OCI-LY7 (cell line): ENCODE measurements around the gene ZIC2. TPM values are rescaled to one million over a fixed set of nuclear protein-coding genes. Genes with fewer than 3 reads are reported as not detected.

Source experiments
- BruUV-seq: library from RNA; stranded (reverse); fragments of 400-500 nt; replicated peaks from 2 replicates; lab custom pipeline; 2021; lab: Mats Ljungman, UMichigan
- CTCF ChIA-PET: fragments of 300-600 bp; sonication (Branson Sonifier 250); formaldehyde crosslinking; loops from one replicate; lab custom pipeline; 2022; ENCODE audit warnings: antibody characterized with exemption; ENCODE audit not compliant: unreplicated experiment; lab: Charles Lee
- POLR2A ChIA-PET: fragments of 300-600 bp; sonication (Branson Sonifier 250); formaldehyde crosslinking; loops from one replicate; lab custom pipeline; 2022; ENCODE audit warnings: antibody characterized with exemption; lab: Charles Lee
- DNase-seq: peaks from one replicate; pipeline ENCODE4 v3.0.0-alpha.2; 2015; ENCODE audit warnings: low spot score
- H2AFZ ChIP-seq: fragments of 200-600 bp; sonication (generic), shearing (Covaris generic); 2 replicates; pipeline ENCODE4 v1.6.1; 2014; ENCODE audit warnings: mild to moderate bottlenecking, antibody characterized with exemption, low read length, moderate library complexity
- H3K27ac ChIP-seq: fragments of 200-600 bp; sonication (generic); 2 replicates; pipeline ENCODE4 v1.5.1; 2014; ENCODE audit warnings: mixed run types, low read depth, mild to moderate bottlenecking, moderate library complexity, low read length, inconsistent platforms; ENCODE audit not compliant: poor library complexity, severe bottlenecking
- H3K36me3 ChIP-seq: fragments of 200-600 bp; sonication (generic); 2 replicates; pipeline ENCODE4 v1.6.1; 2014; ENCODE audit warnings: mild to moderate bottlenecking, antibody characterized with exemption, low read length, moderate library complexity, mixed read lengths; ENCODE audit not compliant: insufficient read depth
- H3K4me1 ChIP-seq: fragments of 200-600 bp; sonication (generic); 2 replicates; pipeline ENCODE4 v1.5.1; 2014; ENCODE audit warnings: mild to moderate bottlenecking, low read length; ENCODE audit not compliant: insufficient read depth, poor library complexity, severe bottlenecking
- H3K4me2 ChIP-seq: fragments of 200-600 bp; sonication (generic); 2 replicates; pipeline ENCODE4 v1.6.1; 2014; ENCODE audit warnings: mild to moderate bottlenecking, low read length
- H3K4me3 ChIP-seq: fragments of 200-600 bp; sonication (generic); 2 replicates; pipeline ENCODE4 v1.5.1; 2014; ENCODE audit warnings: mild to moderate bottlenecking, low read depth, low read length; ENCODE audit not compliant: poor library complexity, severe bottlenecking
- H3K79me2 ChIP-seq: fragments of 200-600 bp; sonication (generic); 2 replicates; pipeline ENCODE4 v1.6.1; 2016; ENCODE audit warnings: low read depth, mild to moderate bottlenecking, low read length, moderate library complexity, mixed read lengths; ENCODE audit not compliant: insufficient read depth
- H3K9me2 ChIP-seq: fragments of 200-600 bp; sonication (generic); 2 replicates; pipeline ENCODE4 v1.6.1; 2016; ENCODE audit warnings: mild to moderate bottlenecking, low read length, mixed read lengths; ENCODE audit not compliant: insufficient read depth
- H3K9me3 ChIP-seq: fragments of 200-600 bp; sonication (generic); 2 replicates; pipeline ENCODE4 v1.6.1; 2014; ENCODE audit warnings: mild to moderate bottlenecking, mixed run types, low read length, mixed read lengths
- H4K20me1 ChIP-seq: fragments of 200-600 bp; sonication (generic); 2 replicates; pipeline ENCODE4 v1.6.1; 2014; ENCODE audit warnings: mild to moderate bottlenecking, antibody characterized with exemption, low read length, moderate library complexity, mixed read lengths; ENCODE audit not compliant: insufficient read depth
- CTCF ChIP-seq: fragments of 200-600 bp; sonication (generic); conservative IDR thresholded peaks from 2 replicates; pipeline ENCODE4 v1.5.1; 2014; ENCODE audit warnings: mild to moderate bottlenecking, antibody characterized with exemption, low read length, moderate library complexity, mixed read lengths
- EZH2phosphoT487 ChIP-seq: fragments of 200-600 bp; sonication (generic); IDR thresholded peaks from 2 replicates; pipeline ENCODE4 v1.6.1; 2018; ENCODE audit warnings: low read depth, borderline replicate concordance, mild to moderate bottlenecking, mixed run types, antibody characterized with exemption, low read length, moderate library complexity, mixed read lengths
- intact Hi-C: fragments of 100-400 bp; cut with micrococcal nuclease; formaldehyde crosslinking; loops from one replicate; pipeline ENCODE4 v1.10.0; 2022; ENCODE audit not compliant: unreplicated experiment
- total RNA-seq, 2 experiments: library from RNA; depleted of rRNA in 1 of 2; stranded (reverse); fragments of >200 nt in 1 of 2; shearing (Covaris generic) in 1 of 2; gene quantifications; 2 replicates each; pipeline ENCODE4 v1.2.3, GENCODE V29; 2014 to 2022

Gene ZIC2
- total RNA-seq, 2 experiments from 2014 or later, result not detected

GRCh38 chr13:99984461-99985240, 3.1 kb downstream of the ZIC2 start:
- H3K79me2 ChIP-seq, result no peaks in the 10 kb centered on the region
- no peak overlapping the region for H2AFZ ChIP-seq
- no peak for DNase-seq
- no peaks in the 10 kb centered on the region for H3K36me3 ChIP-seq
- no peak overlapping the region for H3K4me2 ChIP-seq
- BruUV-seq, result no TSS peak
- H3K4me3 ChIP-seq, result no peak overlapping the region
- no peaks in the 10 kb centered on the region for H3K9me3 ChIP-seq
- no peaks in the 10 kb centered on the region for H3K9me2 ChIP-seq
- H3K4me1 ChIP-seq, result no peaks in the 10 kb centered on the region
- intact Hi-C loops, result no loop called here
- TF ChIP-seq EZH2phosphoT487, result no peak
- no peak for TF ChIP-seq CTCF
- H4K20me1 ChIP-seq, result no peaks in the 10 kb centered on the region
- ChIA-PET POLR2A (no interaction called here), CTCF (no interaction called here)
- no peak overlapping the region for H3K27ac ChIP-seq

GRCh38 chr13:99985241-99985874, 3.8 kb downstream of the ZIC2 start:
- no peaks in the 10 kb centered on the region for H3K9me3 ChIP-seq
- H3K4me3 ChIP-seq, result no peak overlapping the region
- H4K20me1 ChIP-seq, result no peaks in the 10 kb centered on the region
- H3K27ac ChIP-seq, result no peak overlapping the region
- H3K79me2 ChIP-seq, result no peaks in the 10 kb centered on the region
- ChIA-PET CTCF (no interaction called here), POLR2A (interaction anchor here (0.7 kb wide), 1 partner anchor 296 kb away, joined by 4 read pairs; no protein-coding TSS in a partner anchor)
- H3K4me1 ChIP-seq, result no peaks in the 10 kb centered on the region
- BruUV-seq, result no TSS peak
- no peak for TF ChIP-seq EZH2phosphoT487
- TF ChIP-seq CTCF, result no peak
- H2AFZ ChIP-seq, result no peak overlapping the region
- no peak for DNase-seq
- no peaks in the 10 kb centered on the region for H3K9me2 ChIP-seq
- no peak overlapping the region for H3K4me2 ChIP-seq
- no peaks in the 10 kb centered on the region for H3K36me3 ChIP-seq
- intact Hi-C loops, result no loop called here
